Parathyroid adenoma (tissue), 2 donors: ENCODE results near the gene RBM22.

ENCODE experiments used
- H2AFZ ChIP-seq: fragments of 300-600 bp; sonication (generic); one replicate; pipeline ENCODE4 v1.7.0; 2017; ENCODE audit warnings: antibody characterized with exemption, mild to moderate bottlenecking
- H3K27ac ChIP-seq: fragments of 300-600 bp; sonication (generic); one replicate; pipeline ENCODE4 v1.7.0; 2017
- H3K27me3 ChIP-seq: fragments of 300-600 bp; sonication (generic); one replicate; pipeline ENCODE4 v1.7.0; 2017; ENCODE audit warnings: low read length; ENCODE audit not compliant: control insufficient read depth, insufficient read depth
- H3K36me3 ChIP-seq: fragments of 300-600 bp; sonication (generic); one replicate; pipeline ENCODE4 v1.7.0; 2017; ENCODE audit warnings: low read length; ENCODE audit not compliant: control insufficient read depth, insufficient read depth
- H3K4me1 ChIP-seq: fragments of 300-600 bp; sonication (generic); one replicate; pipeline ENCODE4 v1.7.0; 2017; ENCODE audit warnings: control low read depth
- H3K4me2 ChIP-seq: fragments of 300-600 bp; sonication (generic); one replicate; pipeline ENCODE4 v1.7.0; 2017; ENCODE audit warnings: low read length
- H3K4me3 ChIP-seq: fragments of 300-600 bp; sonication (generic); one replicate; pipeline ENCODE4 v1.7.0; 2017; ENCODE audit warnings: low read depth, low read length
- H3K79me2 ChIP-seq: fragments of 300-600 bp; sonication (generic); one replicate; pipeline ENCODE4 v1.7.0; 2017; ENCODE audit warnings: control low read depth
- H3K9ac ChIP-seq: fragments of 300-600 bp; sonication (generic); one replicate; pipeline ENCODE4 v1.7.0; 2017; ENCODE audit warnings: mild to moderate bottlenecking
- H3K9me3 ChIP-seq: fragments of 300-600 bp; sonication (generic); one replicate; pipeline ENCODE4 v1.7.0; 2017; ENCODE audit warnings: low read length; ENCODE audit not compliant: control insufficient read depth
- CTCF ChIP-seq: fragments of 300-600 bp; sonication (generic); IDR thresholded peaks from one replicate; pipeline ENCODE4 v1.7.0; 2017; ENCODE audit warnings: antibody characterized with exemption, mild to moderate bottlenecking
- donor health status: primary hyperparathyroidism.

Gene RBM22

GRCh38 chr5:150671509-150672236, 29.2 kb downstream of the RBM22 start:
- H3K9me3 ChIP-seq = no peaks in the 10 kb centered on the region
- no peak overlapping the region for H3K27ac ChIP-seq
- H3K4me1 ChIP-seq = no peaks in the 10 kb centered on the region
- H3K27me3 ChIP-seq = no peaks in the 10 kb centered on the region
- no peaks in the 10 kb centered on the region for H3K36me3 ChIP-seq
- H3K9ac ChIP-seq = no peak overlapping the region
- peak overlapping the region; percentile 61 for H2AFZ ChIP-seq
- peak overlapping the region; percentile 43 for H3K4me2 ChIP-seq
- TF ChIP-seq CTCF = no peak
- no peaks in the 10 kb centered on the region for H3K79me2 ChIP-seq
- no peak overlapping the region for H3K4me3 ChIP-seq

DNA sequence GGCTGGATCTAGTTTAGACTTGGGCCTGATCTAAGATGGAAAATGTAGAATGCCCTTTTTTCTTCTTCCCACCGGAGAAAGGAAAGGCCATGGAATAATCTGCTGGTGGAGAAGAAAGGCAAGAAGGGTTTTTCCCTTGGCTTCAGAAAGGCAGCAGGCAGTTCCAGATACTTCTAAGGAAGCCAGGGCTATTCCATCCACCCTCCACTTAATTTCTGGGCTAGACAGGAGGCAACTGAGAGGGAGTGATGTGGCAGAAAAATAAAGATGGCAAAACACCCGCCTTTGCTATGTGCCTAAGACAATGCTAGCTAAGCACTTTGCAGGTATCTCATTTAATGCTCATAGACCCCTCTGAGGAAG, 29.9 kb downstream of the RBM22 start:
- Histone ChIP-seq H3K79me2 (no peaks in the 10 kb centered on the region), H3K9me3 (no peaks in the 10 kb centered on the region), H3K4me2 (no peak overlapping the region), H3K9ac (no peak overlapping the region), H3K27ac (no peak overlapping the region), H3K27me3 (no peaks in the 10 kb centered on the region), H3K36me3 (no peaks in the 10 kb centered on the region), H2AFZ (no peak overlapping the region), H3K4me3 (no peak overlapping the region), H3K4me1 (no peaks in the 10 kb centered on the region)
- TF ChIP-seq CTCF = no peak

DNA sequence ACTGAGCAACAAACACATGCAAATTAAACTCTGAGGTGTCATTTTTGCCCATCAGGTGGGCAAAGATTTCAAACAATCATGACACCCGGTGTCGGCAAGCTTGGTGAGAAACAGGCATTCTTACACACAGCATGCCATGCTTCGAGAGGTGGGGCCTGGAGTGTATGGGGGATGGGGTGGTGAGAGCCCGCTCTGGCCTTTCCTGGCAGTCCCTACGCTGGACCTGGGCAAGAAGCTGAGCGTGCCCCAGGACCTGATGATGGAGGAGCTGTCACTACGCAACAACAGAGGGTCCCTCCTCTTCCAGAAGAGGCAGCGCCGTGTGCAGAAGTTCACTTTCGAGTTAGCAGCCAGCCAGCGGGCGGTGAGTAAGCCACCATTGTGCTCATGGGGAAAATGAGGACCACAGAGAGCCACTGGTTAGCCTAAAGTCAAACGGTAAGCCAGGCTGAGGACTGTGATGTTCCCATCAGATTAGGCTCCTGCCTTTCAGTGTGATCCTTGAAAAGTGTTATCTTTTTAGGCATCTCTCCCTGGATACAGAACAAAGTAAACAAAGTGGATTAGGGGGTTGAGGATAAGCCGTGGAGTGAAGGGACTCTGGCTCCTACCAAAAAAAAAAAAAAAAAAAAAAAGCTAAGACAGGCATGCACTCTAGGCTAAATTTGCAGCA, 30.5 kb downstream of the RBM22 start:
- no peaks in the 10 kb centered on the region for H3K27me3 ChIP-seq
- no peaks in the 10 kb centered on the region for H3K4me1 ChIP-seq
- no peak overlapping the region for H3K27ac ChIP-seq
- no peak for TF ChIP-seq CTCF
- no peaks in the 10 kb centered on the region for H3K79me2 ChIP-seq
- no peaks in the 10 kb centered on the region for H3K36me3 ChIP-seq
- H2AFZ ChIP-seq = no peak overlapping the region
- H3K9me3 ChIP-seq = no peaks in the 10 kb centered on the region
- H3K4me3 ChIP-seq = no peak overlapping the region
- H3K4me2 ChIP-seq = no peak overlapping the region
- no peak overlapping the region for H3K9ac ChIP-seq

GRCh38 chr5:150665044-150665443, 35.8 kb downstream of the RBM22 start:
- Histone ChIP-seq H3K4me1 (peaks cover 4% of the 10 kb centered on the region), H2AFZ (no peak overlapping the region), H3K9ac (no peak overlapping the region), H3K4me2 (no peak overlapping the region), H3K9me3 (no peaks in the 10 kb centered on the region), H3K4me3 (no peak overlapping the region), H3K79me2 (no peaks in the 10 kb centered on the region), H3K36me3 (no peaks in the 10 kb centered on the region), H3K27ac (no peak overlapping the region), H3K27me3 (no peaks in the 10 kb centered on the region)
- no peak for TF ChIP-seq CTCF

DNA sequence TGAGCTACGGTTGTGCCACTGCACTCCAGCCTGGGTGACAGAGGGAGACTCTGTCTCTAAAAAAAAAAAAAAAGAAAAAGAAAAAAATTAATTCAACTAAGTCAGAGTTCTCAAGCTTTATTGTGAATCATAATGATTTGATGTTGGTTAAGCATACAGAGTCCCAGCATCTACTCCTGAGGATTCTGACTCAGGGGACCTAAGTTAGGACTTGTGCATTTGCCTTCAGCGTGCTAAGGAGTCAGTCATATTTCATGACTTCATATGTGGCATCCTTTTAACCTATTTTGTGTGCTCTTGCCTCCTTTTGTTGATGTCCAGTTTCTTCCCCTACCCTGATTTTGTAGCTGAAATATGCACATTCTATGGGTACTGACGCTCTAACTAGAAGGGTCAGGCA, 36.9 kb downstream of the RBM22 start:
- TF ChIP-seq CTCF = no peak

More for the DNA sequence above, 36.9 kb downstream of the RBM22 start:
- Histone ChIP-seq H3K9me3 (no peaks in the 10 kb centered on the region), H3K4me2 (no peak overlapping the region), H3K9ac (no peak overlapping the region), H3K4me3 (no peak overlapping the region), H2AFZ (no peak overlapping the region), H3K27ac (no peak overlapping the region), H3K4me1 (peaks cover 4% of the 10 kb centered on the region), H3K36me3 (no peaks in the 10 kb centered on the region), H3K27me3 (no peaks in the 10 kb centered on the region), H3K79me2 (no peaks in the 10 kb centered on the region)
